Measurements from ENCODE around the gene IL17REL.

GRCh38 chr22:49986325-49986724 is 26.2 kb downstream of the IL17REL start:
- TF ChIP-seq CTCF (IDR thresholded peaks at IDR 0.05): no peak
- no peak for TF ChIP-seq POLR2A (IDR thresholded peaks at IDR 0.05)
